H9 (cell line): ENCODE data around the gene JAG1. TPM values are rescaled to one million over a fixed set of nuclear protein-coding genes. Genes with fewer than 3 reads are reported as not detected.

Experiments used
- DNase-seq: peaks from one replicate; pipeline ENCODE4 v3.0.0-alpha.2; 2017
- H2AFZ ChIP-seq: one replicate; pipeline ENCODE4 v1.6.1; 2013; ENCODE audit warnings: mild to moderate bottlenecking, low read length, control low read depth, moderate library complexity
- H2AK5ac ChIP-seq: 2 replicates; pipeline ENCODE4 v1.6.1; 2013; ENCODE audit warnings: low read length, control low read depth, mixed read lengths; ENCODE audit not compliant: insufficient read length
- H2BK120ac ChIP-seq: one replicate; pipeline ENCODE4 v1.6.1; 2013; ENCODE audit warnings: low read depth, mild to moderate bottlenecking, low read length, control low read depth, inconsistent platforms; ENCODE audit not compliant: poor library complexity, severe bottlenecking
- H2BK12ac ChIP-seq: 2 replicates; pipeline ENCODE4 v1.6.1; 2013; ENCODE audit warnings: low read length, control low read depth, mixed read lengths, low read depth; ENCODE audit not compliant: insufficient read length
- H2BK15ac ChIP-seq: 2 replicates; pipeline ENCODE4 v1.6.1; 2013; ENCODE audit warnings: low read depth, low read length, control low read depth
- H2BK20ac ChIP-seq: one replicate; pipeline ENCODE4 v1.6.1; 2013; ENCODE audit warnings: low read depth, mild to moderate bottlenecking, low read length, control low read depth, inconsistent platforms; ENCODE audit not compliant: poor library complexity, severe bottlenecking
- H2BK5ac ChIP-seq: 2 replicates; pipeline ENCODE4 v1.6.1; 2013; ENCODE audit warnings: low read length, control low read depth, mixed read lengths; ENCODE audit not compliant: insufficient read length
- H3K14ac ChIP-seq: 2 replicates; pipeline ENCODE4 v1.6.1; 2013; ENCODE audit warnings: low read length, control low read depth; ENCODE audit not compliant: insufficient read depth
- H3K18ac ChIP-seq: 2 replicates; pipeline ENCODE4 v1.6.1; 2013; ENCODE audit warnings: low read depth, mild to moderate bottlenecking, mixed read lengths, low read length, control low read depth; ENCODE audit not compliant: insufficient read length
- H3K23ac ChIP-seq: 2 replicates; pipeline ENCODE4 v1.6.1; 2013; ENCODE audit warnings: low read length, control low read depth, mixed read lengths, low read depth; ENCODE audit not compliant: insufficient read length
- H3K23me2 ChIP-seq: 2 replicates; pipeline ENCODE4 v1.6.1; 2013; ENCODE audit warnings: low read depth, mild to moderate bottlenecking, mixed read lengths, low read length, control low read depth; ENCODE audit not compliant: insufficient read length, poor library complexity, severe bottlenecking
- H3K27ac ChIP-seq: 2 replicates; pipeline ENCODE4 v1.5.1; 2013; ENCODE audit warnings: low read length, control low read depth, mixed read lengths, low read depth; ENCODE audit not compliant: insufficient read length
- H3K27me3 ChIP-seq: 2 replicates; pipeline ENCODE4 v1.6.1; 2013; ENCODE audit warnings: low read length, control low read depth, inconsistent platforms; ENCODE audit not compliant: insufficient read depth
- H3K4ac ChIP-seq: 2 replicates; pipeline ENCODE4 v1.6.1; 2013; ENCODE audit warnings: low read depth, mild to moderate bottlenecking, control low read depth, inconsistent platforms, low read length, moderate library complexity
- H3K4me1 ChIP-seq: 2 replicates; pipeline ENCODE4 v1.6.1; 2013; ENCODE audit warnings: low read length, control low read depth, inconsistent platforms; ENCODE audit not compliant: insufficient read depth
- H3K4me2 ChIP-seq: 2 replicates; pipeline ENCODE4 v1.6.1; 2013; ENCODE audit warnings: low read length, control low read depth, mixed read lengths; ENCODE audit not compliant: insufficient read length, insufficient read depth
- H3K56ac ChIP-seq: 2 replicates; pipeline ENCODE4 v1.6.1; 2013; ENCODE audit warnings: low read depth, mild to moderate bottlenecking, mixed read lengths, low read length, control low read depth; ENCODE audit not compliant: insufficient read length
- H3K79me1 ChIP-seq: 2 replicates; pipeline ENCODE4 v1.6.1; 2013; ENCODE audit warnings: low read depth, mild to moderate bottlenecking, moderate library complexity, low read length, control low read depth, inconsistent platforms; ENCODE audit not compliant: insufficient read depth, poor library complexity, severe bottlenecking
- H3K79me2 ChIP-seq: 2 replicates; pipeline ENCODE4 v1.6.1; 2013; ENCODE audit warnings: low read length, control low read depth, inconsistent platforms; ENCODE audit not compliant: insufficient read depth
- H3K9ac ChIP-seq: 2 replicates; pipeline ENCODE4 v1.6.1; 2013; ENCODE audit warnings: low read length, control low read depth, mixed read lengths; ENCODE audit not compliant: insufficient read length; ENCODE audit errors: extremely low read depth
- H3K9me3 ChIP-seq: one replicate; pipeline ENCODE4 v1.6.1; 2013; ENCODE audit warnings: low read depth, low read length, inconsistent platforms; ENCODE audit not compliant: control insufficient read depth
- H3T11ph ChIP-seq: one replicate; pipeline ENCODE4 v1.6.1; 2013; ENCODE audit warnings: mild to moderate bottlenecking, low read length, control low read depth, inconsistent platforms
- H4K20me1 ChIP-seq: one replicate; pipeline ENCODE4 v1.6.1; 2013; ENCODE audit not compliant: control insufficient read depth, insufficient read length, insufficient read depth
- H4K5ac ChIP-seq: 2 replicates; pipeline ENCODE4 v1.6.1; 2013; ENCODE audit warnings: low read depth, mild to moderate bottlenecking, mixed read lengths, low read length, control low read depth; ENCODE audit not compliant: insufficient read length
- H4K8ac ChIP-seq: replicated peaks from 2 replicates; pipeline ENCODE4 v1.6.1; 2013; ENCODE audit warnings: low read length, control low read depth, mixed read lengths, low read depth; ENCODE audit not compliant: insufficient read length
- H4K91ac ChIP-seq: 2 replicates; pipeline ENCODE4 v1.6.1; 2013; ENCODE audit warnings: low read depth, mild to moderate bottlenecking, moderate library complexity, mixed read lengths, low read length, control low read depth; ENCODE audit not compliant: insufficient read length
- H3K27ac Mint-ChIP-seq, 3 experiments: 2 replicates in 2 of 3; 3 replicates in 1 of 3; pipeline ENCODE4 v1.8.0; 2020 to 2021; ENCODE audit warnings: mixed read lengths in 3 of 3, mild to moderate bottlenecking in 1 of 3, moderate library complexity in 1 of 3
- H3K27me3 Mint-ChIP-seq: 2 replicates; pipeline ENCODE4 v1.8.0; 2021; ENCODE audit warnings: low read depth, mild to moderate bottlenecking, moderate library complexity, mixed read lengths
- H3K36me3 Mint-ChIP-seq, 3 experiments: 2 replicates in 2 of 3; 3 replicates in 1 of 3; pipeline ENCODE4 v1.8.0; 2020 to 2021; ENCODE audit warnings: low read depth in 3 of 3, mixed read lengths in 3 of 3; ENCODE audit not compliant: insufficient read depth in 1 of 3
- H3K4me1 Mint-ChIP-seq, 2 experiments: 2 replicates each; pipeline ENCODE4 v1.8.0; 2020; ENCODE audit warnings: mixed read lengths in 2 of 2
- H3K4me3 Mint-ChIP-seq, 2 experiments: 2 replicates in 1 of 2; 3 replicates in 1 of 2; pipeline ENCODE4 v1.8.0; 2020 to 2021; ENCODE audit warnings: mild to moderate bottlenecking in 2 of 2, mixed read lengths in 2 of 2, moderate library complexity in 1 of 2
- H3K9me3 Mint-ChIP-seq, 2 experiments: 2 replicates in 1 of 2; 3 replicates in 1 of 2; pipeline ENCODE4 v1.8.0; 2020; ENCODE audit warnings: mild to moderate bottlenecking in 2 of 2, mixed read lengths in 2 of 2, moderate library complexity in 1 of 2
- CTCF ChIP-seq: fragments of 200-600 bp; sonication (generic); conservative IDR thresholded peaks from 3 replicates; pipeline ENCODE4 v1.8.0; 2021; ENCODE audit warnings: antibody characterized with exemption, mild to moderate bottlenecking
- WGBS: extraction: QIAGEN DNeasy Blood & Tissue Kit; methylation state at CpG from one replicate; pipeline ENCODE4 v1.1.7; 2013; ENCODE audit warnings: missing lambda C conversion rate, low lambda C conversion rate, mixed read lengths; ENCODE audit not compliant: insufficient read length; ENCODE audit errors: extremely low coverage; 5-methylcytosine and 5-hydroxymethylcytosine counted together
- total RNA-seq: library from RNA; stranded (reverse); gene quantifications from 2 replicates; pipeline ENCODE4 v1.2.1, GENCODE V29; 2021

Gene JAG1
- total RNA-seq, 1 experiment from 2014 or later, result 58.1 TPM

GRCh38 chr20:10680571-10680970 lies 6.8 kb upstream of the JAG1 start:
- H3K9me3 Mint-ChIP-seq, result no peaks in the 10 kb centered on the region; a peak in 1 of 5 replicates
- Histone ChIP-seq H2BK20ac (no peak overlapping the region), H4K5ac (no peak overlapping the region), H3K23me2 (no peaks in the 10 kb centered on the region), H3K4me1 (no peaks in the 10 kb centered on the region; the same call in 1 of the 2 replicates), H2AFZ (no peak overlapping the region), H3K14ac (no peak overlapping the region), H2BK15ac (no peak overlapping the region), H2BK120ac (no peak overlapping the region), H3K18ac (no peak overlapping the region), H4K91ac (no peak overlapping the region), H3K27ac (no peak overlapping the region), H3K79me1 (no peaks in the 10 kb centered on the region), H3K9ac (no peak overlapping the region), H4K20me1 (no peaks in the 10 kb centered on the region), H2AK5ac (no peak overlapping the region), H4K8ac (no peak overlapping the region), H2BK5ac (no peak overlapping the region), H2BK12ac (no peak overlapping the region), H3T11ph (no peak overlapping the region), H3K4ac (no peak overlapping the region), H3K9me3 (no peaks in the 10 kb centered on the region), H3K56ac (no peak overlapping the region), H3K79me2 (no peaks in the 10 kb centered on the region), H3K23ac (no peak overlapping the region), H3K27me3 (no peaks in the 10 kb centered on the region), H3K4me2 (no peak overlapping the region)
- DNase-seq, result no peak
- no peak overlapping the region for H3K4me3 Mint-ChIP-seq
- no peaks in the 10 kb centered on the region for H3K27me3 Mint-ChIP-seq
- no peak for TF ChIP-seq CTCF
- H3K4me1 Mint-ChIP-seq, result peaks cover 5 to 11% of the 10 kb centered on the region in 2 experiments
- no peak overlapping the region for H3K27ac Mint-ChIP-seq
- no peaks in the 10 kb centered on the region; a peak in 1 of 7 replicates for H3K36me3 Mint-ChIP-seq
- whole genome bisulfite sequencing, result no CpG with 5 or more reads among the region's 4 CpGs
